NOMO-1 treated with DMSO at 0.1 percent for 48 hours (cell line): ENCODE measurements around the gene SLC13A5.
"Not testable (repeated sequence)": the region's sequence is repeated elsewhere in the genome, so short reads cannot be mapped to it uniquely, and the experiment has no call there.

Experiments
- DNase-seq: peaks from one replicate; lab custom pipeline; 2025; ENCODE audit not compliant: unreplicated experiment; lab: John Stamatoyannopoulos, UW

The SLC13A5 gene

DNA sequence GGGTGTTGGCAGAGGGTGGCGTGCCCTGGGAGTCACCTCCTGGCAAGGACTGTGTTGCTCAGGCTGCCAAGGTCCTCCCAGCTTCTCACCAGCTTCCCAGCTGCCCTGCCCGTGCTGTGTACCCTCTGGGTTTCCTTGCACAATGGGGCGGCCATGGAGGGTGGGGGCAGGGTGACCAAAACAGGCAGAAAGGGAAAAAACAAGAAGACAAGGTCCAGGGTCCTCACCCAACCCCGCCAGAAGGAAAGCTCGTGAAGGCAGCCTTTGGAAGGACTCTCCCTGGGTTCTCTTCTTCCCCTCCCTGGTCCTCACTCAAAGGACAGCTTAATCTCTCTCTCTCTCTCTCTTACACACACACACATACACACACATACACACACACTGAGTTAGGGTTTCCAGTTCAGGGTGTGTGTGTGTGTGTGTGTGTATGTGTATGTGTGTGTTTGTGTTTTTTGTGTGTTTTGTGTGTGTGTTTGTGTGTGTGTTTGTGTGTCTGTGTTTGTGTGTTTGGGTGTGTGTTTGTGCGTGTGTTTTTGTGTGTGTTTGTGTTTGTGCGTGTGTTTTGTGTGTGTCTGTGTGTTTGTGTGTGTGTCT, 2.0 kb downstream of the SLC13A5 start:
- DNase-seq = no peak

GRCh38 chr17:6710317-6710716, 2.9 kb downstream of the SLC13A5 start:
- DNase-seq = no peak

DNA sequence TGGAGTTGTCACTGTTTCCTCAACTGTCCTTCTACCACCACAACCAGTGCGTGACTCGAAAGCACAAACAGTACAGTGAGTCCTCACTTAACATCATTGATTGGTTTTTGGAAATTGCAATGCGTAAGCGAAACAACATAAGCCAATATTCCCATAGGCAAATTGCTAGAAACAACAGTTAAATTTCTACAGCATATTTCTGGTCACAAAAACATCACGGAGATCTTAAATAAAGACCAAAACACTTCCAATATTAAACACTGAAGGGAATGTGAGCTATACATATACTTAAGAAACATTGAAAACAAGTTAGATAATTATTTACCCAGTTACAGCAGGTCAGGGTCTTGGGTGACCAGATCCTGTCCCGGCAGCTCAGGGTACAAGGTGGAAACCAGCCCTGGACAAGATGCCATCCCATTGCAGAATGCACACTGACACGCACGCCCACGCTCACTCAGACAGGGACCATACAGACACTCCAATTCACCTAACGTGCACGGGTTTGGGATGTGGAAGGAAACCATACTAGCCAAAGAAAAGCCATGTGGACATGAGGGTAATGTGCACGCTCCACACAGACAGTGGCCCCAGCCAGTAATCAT, 4.7 kb downstream of the SLC13A5 start:
- DNase-seq = no peak

- DNase-seq = no peak
Measured at GRCh38 chr17:6706996-6707395, 6.2 kb downstream of the SLC13A5 start.

DNA sequence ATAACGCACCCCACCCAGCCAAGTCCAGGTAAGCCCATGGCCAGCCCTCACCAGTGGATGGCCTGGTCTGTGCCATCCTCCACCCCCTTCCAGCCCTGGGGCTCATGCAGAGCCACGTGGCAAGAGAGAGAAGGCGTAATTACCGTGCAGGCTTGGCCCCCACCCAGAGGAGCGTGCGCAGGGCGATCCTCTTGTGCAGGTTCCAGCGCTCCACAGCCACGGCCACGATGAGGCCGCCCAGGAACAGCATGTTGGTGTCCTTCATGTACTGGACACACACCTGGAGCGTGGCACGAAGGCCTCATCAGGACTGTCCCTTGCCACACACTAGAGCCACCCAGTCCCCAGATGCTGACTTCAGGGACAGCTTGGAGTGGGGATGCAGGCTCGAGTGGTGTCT, 6.7 kb downstream of the SLC13A5 start:
- no peak for DNase-seq

DNA sequence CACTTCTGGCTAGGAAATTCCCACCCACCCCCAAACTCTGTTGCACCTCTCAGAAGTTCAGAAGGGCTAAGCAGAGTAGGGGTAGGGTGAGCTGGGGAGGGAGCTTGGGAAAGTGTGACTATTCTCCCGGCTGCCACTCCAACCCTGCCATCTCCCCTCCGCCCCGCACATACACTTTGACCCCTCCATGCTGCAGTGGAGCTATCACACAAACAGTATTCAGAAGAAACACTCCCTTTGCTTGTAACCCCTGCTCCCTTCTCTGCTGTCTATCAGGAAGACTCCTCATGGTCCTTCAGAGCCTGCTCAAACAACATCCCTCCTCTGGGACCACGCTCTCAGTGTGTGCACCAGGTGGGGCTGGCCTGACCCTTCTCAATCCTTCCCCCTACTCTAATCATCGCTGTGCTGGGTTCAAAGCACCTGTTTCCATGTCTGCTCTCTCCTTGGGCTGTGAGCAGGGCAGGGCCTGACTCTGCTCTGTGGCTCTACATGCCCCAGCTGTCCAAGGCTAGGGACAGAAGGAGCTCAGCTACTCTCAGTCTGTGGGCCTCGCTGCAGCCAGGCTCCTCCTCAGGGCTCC, 8.6 kb downstream of the SLC13A5 start:
- DNase-seq = no peak

DNA sequence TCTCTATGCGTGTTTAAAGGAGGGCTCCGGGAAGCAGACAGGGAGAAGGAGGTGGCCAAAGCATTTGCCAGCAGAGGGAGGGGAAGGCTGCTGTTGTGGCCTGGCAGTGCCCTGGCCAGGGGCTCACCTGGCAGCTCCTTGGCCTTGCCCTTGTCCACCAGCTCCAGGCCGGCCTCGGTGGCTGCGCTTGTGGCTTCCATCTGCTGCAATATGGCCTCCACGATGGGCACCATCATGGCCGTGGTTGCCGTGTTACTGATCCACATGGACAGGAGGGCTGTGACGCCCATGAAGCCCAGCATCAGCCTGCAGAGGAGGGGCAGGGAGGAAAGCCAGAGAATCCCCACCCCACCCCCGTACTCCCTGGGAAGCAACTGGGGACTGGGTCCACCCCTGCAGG, 9.4 kb downstream of the SLC13A5 start:
- no peak for DNase-seq

DNA sequence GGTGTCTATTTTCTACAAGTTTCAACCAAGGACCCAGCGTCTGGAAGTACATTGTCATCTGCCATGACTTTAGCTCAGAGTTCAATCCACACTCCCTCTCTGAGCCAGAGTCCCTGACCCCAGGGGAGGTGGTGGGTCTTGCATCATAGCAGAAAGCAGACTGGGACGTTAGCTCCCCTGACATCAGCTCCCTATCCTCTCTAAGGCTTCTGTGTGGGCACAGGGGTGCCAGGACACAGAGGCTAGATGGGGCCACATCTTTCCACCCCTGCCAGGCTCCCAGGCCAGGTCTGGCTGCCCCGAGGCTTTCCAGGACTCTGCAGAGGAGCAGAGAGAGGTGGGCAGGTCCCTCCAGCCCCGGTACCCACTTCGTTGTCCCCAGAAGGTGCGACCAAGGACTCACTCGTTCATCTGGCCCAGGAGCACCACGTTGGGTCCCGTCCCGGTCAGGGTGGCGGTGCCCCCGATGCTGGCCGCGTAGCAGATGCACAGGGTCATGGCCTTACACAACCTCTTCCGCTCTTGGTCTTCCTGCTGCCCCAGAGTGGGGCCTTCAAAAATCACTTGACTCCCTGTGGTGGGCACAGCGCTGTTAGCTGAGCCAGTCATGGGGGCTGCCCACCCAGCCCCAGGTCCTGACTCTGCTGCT, 10.5 kb downstream of the SLC13A5 start:
- no peak for DNase-seq

- no peak for DNase-seq
Measured at GRCh38 chr17:6701719-6702118, 11.4 kb downstream of the SLC13A5 start.

- no peak for DNase-seq
Measured at GRCh38 chr17:6700948-6701307, 12.2 kb downstream of the SLC13A5 start.

DNA sequence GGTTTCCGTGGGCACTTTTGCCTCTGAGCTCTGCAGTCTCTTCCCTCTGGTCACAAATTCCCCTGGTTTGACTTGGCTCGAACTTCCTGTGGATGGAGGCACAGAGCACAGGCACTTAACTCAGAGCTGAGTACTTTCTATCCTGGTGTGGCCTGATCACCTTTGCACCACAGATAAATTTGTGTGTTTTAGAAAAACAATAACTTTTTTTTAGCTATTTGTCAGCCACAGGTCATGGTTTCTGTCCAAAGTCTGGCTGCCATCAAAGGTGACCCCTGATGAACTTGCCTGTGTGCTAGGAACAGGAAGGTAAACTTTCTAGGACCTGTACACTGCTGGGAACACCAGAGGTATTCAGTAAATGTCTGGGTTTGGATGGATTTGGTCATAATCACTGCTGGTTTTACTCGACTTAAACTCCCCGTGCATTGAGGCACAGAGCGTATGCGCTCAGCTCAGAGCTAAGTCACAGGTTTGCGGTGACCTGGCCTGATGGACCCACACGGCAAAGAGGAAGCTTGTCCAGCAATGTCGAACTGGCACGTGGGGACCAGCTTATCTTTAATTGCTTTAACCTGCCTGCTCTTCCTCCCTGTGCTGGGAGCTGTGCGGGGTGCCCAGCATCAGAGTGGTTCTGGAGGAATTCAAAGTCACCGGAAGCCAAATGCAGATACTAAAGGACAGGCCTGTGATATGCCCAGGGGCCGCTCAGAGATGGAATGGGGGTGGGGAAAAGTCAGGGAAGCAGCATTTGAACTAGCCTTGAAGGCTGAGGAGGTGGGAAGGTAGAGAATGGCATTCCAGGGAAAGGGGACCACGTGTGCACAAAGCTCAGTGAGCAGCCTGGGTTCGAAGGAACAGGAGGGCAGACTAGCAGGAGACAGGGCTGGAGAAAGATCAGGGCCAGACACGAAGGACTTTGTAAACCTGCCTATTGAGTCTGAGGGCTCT, 12.9 kb downstream of the SLC13A5 start:
- no peak for DNase-seq

- DNase-seq = no peak
Measured at GRCh38 chr17:6698004-6698403, 15.2 kb downstream of the SLC13A5 start.

DNA sequence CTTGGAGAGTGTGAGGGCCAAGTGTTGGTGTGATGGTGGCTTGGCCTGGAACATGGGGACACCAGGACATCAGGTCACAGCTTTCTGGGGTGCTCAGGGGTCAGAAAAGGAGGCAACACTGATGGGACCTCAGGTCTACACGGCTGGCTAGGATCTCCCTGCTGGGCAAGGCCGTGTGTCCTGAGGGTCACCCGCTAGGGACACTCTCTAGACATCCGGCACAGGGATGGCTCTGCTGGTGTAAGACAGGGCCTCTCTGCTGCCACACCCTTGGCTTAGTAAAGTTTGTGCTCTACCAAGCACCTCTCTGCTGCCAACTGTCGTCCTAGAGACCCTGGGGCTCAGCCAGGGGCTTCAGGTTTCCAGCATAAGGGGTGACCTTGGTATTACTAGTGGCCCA, 16.3 kb downstream of the SLC13A5 start:
- no peak for DNase-seq

DNA sequence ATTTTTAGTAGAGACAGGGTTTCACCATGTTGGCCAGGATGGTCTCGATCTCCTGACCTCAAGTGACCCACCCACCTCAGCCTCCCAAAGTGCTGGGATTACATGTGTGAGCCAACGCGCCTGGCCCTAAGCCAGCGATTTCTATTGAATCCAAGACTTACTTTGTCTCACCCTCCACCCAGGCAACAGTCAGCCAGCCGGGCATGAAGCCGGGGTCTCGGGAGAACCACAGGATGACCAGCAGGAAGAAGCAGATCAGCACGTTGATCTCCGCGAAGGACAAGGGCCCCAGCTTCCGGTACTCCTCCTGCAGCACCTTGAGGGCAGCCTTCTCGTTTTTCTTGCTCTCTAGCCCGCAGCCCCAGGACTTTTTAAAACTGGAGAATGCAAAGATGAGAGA, 17.6 kb downstream of the SLC13A5 start:
- DNase-seq = no peak

GRCh38 chr17:6695051-6695450, 18.1 kb downstream of the SLC13A5 start:
- DNase-seq = no peak

- DNase-seq = not testable (repeated sequence)
Measured at GRCh38 chr17:6691958-6692357, 21.2 kb downstream of the SLC13A5 start.

- DNase-seq = no peak
Measured at GRCh38 chr17:6691546-6691945, 21.6 kb downstream of the SLC13A5 start.

- DNase-seq = no peak
Measured at GRCh38 chr17:6690641-6691040, 22.5 kb downstream of the SLC13A5 start.

DNA sequence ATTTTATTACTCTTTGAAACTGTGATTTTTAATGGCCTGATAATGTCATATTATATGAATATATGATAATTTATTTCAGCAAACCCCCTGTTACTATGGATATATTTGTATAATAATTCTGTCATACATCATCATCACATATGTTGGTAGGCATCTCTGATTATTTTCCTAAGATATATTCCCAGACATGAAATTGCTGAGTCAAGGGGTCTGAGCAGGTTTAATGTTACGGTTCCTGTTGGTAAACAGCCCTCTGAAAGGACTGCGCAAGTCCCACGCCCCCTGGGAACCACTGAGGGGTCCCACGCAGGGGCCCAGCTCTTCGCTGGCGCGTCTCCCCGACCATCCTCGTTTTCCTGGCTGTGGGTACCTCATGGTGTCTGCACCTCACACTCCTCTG, 24.2 kb downstream of the SLC13A5 start:
- DNase-seq = no peak

DNA sequence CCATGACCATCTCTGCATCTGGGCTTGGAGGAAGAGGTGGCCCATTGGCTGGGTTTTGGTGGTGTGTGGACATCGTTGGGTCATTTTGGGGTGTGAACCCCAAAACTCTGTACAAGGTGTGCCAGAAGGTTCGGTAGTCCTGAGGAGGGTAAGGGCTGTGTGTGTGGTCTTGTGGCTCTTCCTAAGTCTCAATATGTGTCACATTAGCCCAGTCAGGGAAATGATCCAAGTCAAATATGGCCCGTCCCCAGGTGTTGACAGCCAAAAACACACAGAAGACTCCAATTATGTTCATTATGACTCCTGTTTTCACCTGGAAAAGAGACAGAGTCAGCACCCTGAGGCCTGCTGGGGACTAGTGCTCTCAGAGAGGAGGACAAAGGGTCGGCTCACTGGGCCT, 27.1 kb downstream of the SLC13A5 start:
- no peak for DNase-seq
